HEK293 (cell line): ENCODE data around the gene ZNF25.

Experiments
- BCL6B ChIP-seq: fragments of 450-650 bp; formaldehyde crosslinking; IDR thresholded peaks from 2 replicates; pipeline ENCODE4 v1.5.1; 2017; ENCODE audit warnings: missing biosample characterization, missing genetic modification characterization
- CTCF ChIP-seq: fragments of 450-650 bp; formaldehyde crosslinking; IDR thresholded peaks from 2 replicates; pipeline ENCODE4 v1.5.1; 2016; ENCODE audit warnings: missing biosample characterization, missing genetic modification characterization
- EGR2 ChIP-seq: fragments of 450-650 bp; formaldehyde crosslinking; IDR thresholded peaks from 2 replicates; pipeline ENCODE4 v1.5.1; 2016; ENCODE audit warnings: low read depth, missing biosample characterization, missing genetic modification characterization
- HOXA7 ChIP-seq: sonication (generic); formaldehyde crosslinking; IDR thresholded peaks from 2 replicates; pipeline ENCODE4 v1.8.1; 2022; ENCODE audit warnings: missing genetic modification reagents, borderline replicate concordance
- KLF8 ChIP-seq: fragments of 450-650 bp; formaldehyde crosslinking; IDR thresholded peaks from 2 replicates; pipeline ENCODE4 v1.5.1; 2016; ENCODE audit warnings: missing biosample characterization, missing genetic modification characterization
- MZF1 ChIP-seq: fragments of 450-650 bp; formaldehyde crosslinking; IDR thresholded peaks from 2 replicates; pipeline ENCODE4 v1.5.1; 2017; ENCODE audit warnings: missing biosample characterization, missing genetic modification characterization, borderline replicate concordance
- OVOL3 ChIP-seq: fragments of 450-650 bp; formaldehyde crosslinking; IDR thresholded peaks from 2 replicates; pipeline ENCODE4 v1.5.1; 2016; ENCODE audit warnings: missing biosample characterization, missing genetic modification characterization
- PRDM1 ChIP-seq: fragments of 450-650 bp; formaldehyde crosslinking; IDR thresholded peaks from 2 replicates; pipeline ENCODE4; 2016; ENCODE audit warnings: missing biosample characterization, missing genetic modification characterization
- WT1 ChIP-seq: fragments of 450-650 bp; formaldehyde crosslinking; IDR thresholded peaks from 2 replicates; pipeline ENCODE4 v1.5.1; 2016; ENCODE audit warnings: missing biosample characterization, missing genetic modification characterization
- ZBTB7A ChIP-seq: fragments of 450-650 bp; formaldehyde crosslinking; IDR thresholded peaks from 2 replicates; pipeline ENCODE4 v1.5.1; 2016; ENCODE audit warnings: low read depth, missing biosample characterization, missing genetic modification characterization
- ZBTB8A ChIP-seq: fragments of 450-650 bp; formaldehyde crosslinking; IDR thresholded peaks from 2 replicates; pipeline ENCODE4 v1.5.1; 2016; ENCODE audit warnings: missing biosample characterization, missing genetic modification characterization
- ZFP37 ChIP-seq: fragments of 450-650 bp; formaldehyde crosslinking; IDR thresholded peaks from 2 replicates; pipeline ENCODE4 v1.5.1; 2016; ENCODE audit warnings: missing biosample characterization, missing genetic modification characterization
- ZFP69B ChIP-seq: fragments of 450-650 bp; formaldehyde crosslinking; IDR thresholded peaks from 2 replicates; pipeline ENCODE4 v1.5.1; 2016; ENCODE audit warnings: missing biosample characterization, missing genetic modification characterization
- ZNF132 ChIP-seq: fragments of 450-650 bp; formaldehyde crosslinking; IDR thresholded peaks from 2 replicates; pipeline ENCODE4 v1.5.1; 2017; ENCODE audit warnings: missing biosample characterization, missing genetic modification characterization, borderline replicate concordance
- ZNF146 ChIP-seq: fragments of 450-650 bp; formaldehyde crosslinking; IDR thresholded peaks from 2 replicates; pipeline ENCODE4 v1.5.1; 2016; ENCODE audit warnings: missing biosample characterization, missing genetic modification characterization
- ZNF211 ChIP-seq: fragments of 450-650 bp; formaldehyde crosslinking; IDR thresholded peaks from 2 replicates; pipeline ENCODE4 v1.5.1; 2016; ENCODE audit warnings: low read depth, missing biosample characterization, missing genetic modification characterization
- ZNF24 ChIP-seq: fragments of 450-650 bp; formaldehyde crosslinking; IDR thresholded peaks from 2 replicates; pipeline ENCODE4 v1.5.1; 2016; ENCODE audit warnings: missing biosample characterization, missing genetic modification characterization
- ZNF266 ChIP-seq: fragments of 450-650 bp; formaldehyde crosslinking; IDR thresholded peaks from 2 replicates; pipeline ENCODE4 v1.5.1; 2016; ENCODE audit warnings: missing biosample characterization, missing genetic modification characterization, low read depth
- ZNF280C ChIP-seq: fragments of 450-650 bp; formaldehyde crosslinking; IDR thresholded peaks from 2 replicates; pipeline ENCODE4 v1.5.1; 2016; ENCODE audit warnings: missing biosample characterization, missing genetic modification characterization
- ZNF449 ChIP-seq: fragments of 450-650 bp; formaldehyde crosslinking; IDR thresholded peaks from 2 replicates; pipeline ENCODE4 v1.5.1; 2017; ENCODE audit warnings: missing biosample characterization, mild to moderate bottlenecking, missing genetic modification characterization, moderate library complexity
- ZNF585B ChIP-seq: fragments of 450-650 bp; formaldehyde crosslinking; IDR thresholded peaks from 2 replicates; pipeline ENCODE4 v1.5.1; 2016; ENCODE audit warnings: missing biosample characterization, missing genetic modification characterization
- ZNF623 ChIP-seq: fragments of 450-650 bp; formaldehyde crosslinking; IDR thresholded peaks from 2 replicates; pipeline ENCODE4 v1.5.1; 2016; ENCODE audit warnings: missing biosample characterization, missing genetic modification characterization
- ZNF639 ChIP-seq: fragments of 450-650 bp; formaldehyde crosslinking; IDR thresholded peaks from 2 replicates; pipeline ENCODE4 v1.5.1; 2016; ENCODE audit warnings: missing biosample characterization, missing genetic modification characterization
- ZNF645 ChIP-seq: fragments of 450-650 bp; formaldehyde crosslinking; IDR thresholded peaks from 2 replicates; pipeline ENCODE4; 2016; ENCODE audit warnings: missing biosample characterization, missing genetic modification characterization
- ZNF701 ChIP-seq: fragments of 450-650 bp; formaldehyde crosslinking; IDR thresholded peaks from 2 replicates; pipeline ENCODE4 v1.5.1; 2016; ENCODE audit warnings: missing biosample characterization, missing genetic modification characterization
- TF ChIP-seq, protein P1 (sequence below): fragments of 450-650 bp; IDR thresholded peaks from 2 replicates; pipeline ENCODE4 v1.5.1; 2018; ENCODE audit warnings: missing biosample characterization, missing genetic modification characterization
- TF ChIP-seq, protein P2 (sequence below): fragments of 450-650 bp; formaldehyde crosslinking; IDR thresholded peaks from 2 replicates; pipeline ENCODE4 v1.5.1; 2016; ENCODE audit warnings: missing biosample characterization, missing genetic modification characterization

ZNF25 gene

DNA sequence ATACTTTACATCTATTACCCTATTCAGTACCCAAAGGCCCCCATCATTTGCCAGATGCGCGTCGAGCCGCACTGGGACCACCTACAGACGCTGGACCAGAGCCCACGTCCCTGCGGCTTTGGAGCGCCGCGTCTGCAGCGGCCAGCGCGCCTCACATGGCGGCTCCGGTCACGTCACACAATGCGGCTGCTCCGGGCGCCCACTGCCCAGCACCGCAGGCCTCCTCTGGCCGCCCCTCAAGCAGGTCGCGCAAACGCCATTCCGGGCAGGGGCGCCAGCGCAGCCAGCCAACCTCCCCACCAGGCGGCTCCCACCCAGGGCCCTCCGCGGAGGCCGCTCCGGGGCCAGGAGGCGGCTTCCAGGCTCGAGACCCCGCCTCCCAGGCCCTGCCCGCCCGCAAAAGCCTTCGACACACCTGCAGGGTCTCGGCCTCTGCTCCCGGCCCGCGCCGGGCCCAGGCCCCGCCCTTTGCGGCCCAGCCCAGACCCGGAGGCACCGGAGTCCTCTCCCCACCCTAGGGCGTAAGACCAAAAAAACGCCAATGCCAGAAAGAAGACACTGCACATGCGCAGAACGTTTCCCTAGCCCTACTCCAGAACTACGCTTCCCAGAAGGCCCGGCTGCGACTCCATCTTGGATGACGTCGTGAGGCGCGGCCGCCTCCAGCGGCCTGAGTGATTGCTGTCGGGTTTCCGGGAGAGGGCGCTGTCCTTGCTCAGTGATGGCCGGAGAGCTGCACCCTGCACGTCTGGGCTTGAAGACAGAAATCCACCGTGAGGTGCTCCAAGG lies at the start of gene ZNF25 (continued):
- TF ChIP-seq ZNF132 (no peak), ZNF585B (tag by site-specific recombination) (no peak), KLF8 (peak; percentile 93), ZNF449 (tag by site-specific recombination) (0 out of 2 replicates have a peak, but pooled peaks have one; percentile 17), BCL6B (no peak), ZNF211 (tag by site-specific recombination) (no peak), ZNF266 (tag by site-specific recombination) (no peak), ZFP37 (tag by site-specific recombination) (no peak), ZBTB7A (tag by site-specific recombination) (no peak), CTCF (peak; percentile 58), EGR2 (peak; percentile 55), ZNF639 (tag by site-specific recombination) (no peak), ZNF146 (tag by site-specific recombination) (peak; percentile 11; the same call in 1 of the 2 replicates), MZF1 (tag by site-specific recombination) (no peak), ZNF623 (tag by site-specific recombination) (no peak), ZNF280C (tag by site-specific recombination) (no peak), ZNF645 (no peak), PRDM1 (no peak), ZNF24 (no peak), HOXA7 (CRISPR knock-in tag) (no peak), ZFP69B (tag by site-specific recombination) (0 out of 2 replicates have a peak, but pooled peaks have one; percentile 33), ZBTB8A (tag by site-specific recombination) (peak; percentile 98), ZNF701 (tag by site-specific recombination) (no peak), OVOL3 (tag by site-specific recombination) (no peak; the same call in 1 of the 2 replicates), WT1 (tag by site-specific recombination) (no peak)
- TF ChIP-seq, protein P1, sequence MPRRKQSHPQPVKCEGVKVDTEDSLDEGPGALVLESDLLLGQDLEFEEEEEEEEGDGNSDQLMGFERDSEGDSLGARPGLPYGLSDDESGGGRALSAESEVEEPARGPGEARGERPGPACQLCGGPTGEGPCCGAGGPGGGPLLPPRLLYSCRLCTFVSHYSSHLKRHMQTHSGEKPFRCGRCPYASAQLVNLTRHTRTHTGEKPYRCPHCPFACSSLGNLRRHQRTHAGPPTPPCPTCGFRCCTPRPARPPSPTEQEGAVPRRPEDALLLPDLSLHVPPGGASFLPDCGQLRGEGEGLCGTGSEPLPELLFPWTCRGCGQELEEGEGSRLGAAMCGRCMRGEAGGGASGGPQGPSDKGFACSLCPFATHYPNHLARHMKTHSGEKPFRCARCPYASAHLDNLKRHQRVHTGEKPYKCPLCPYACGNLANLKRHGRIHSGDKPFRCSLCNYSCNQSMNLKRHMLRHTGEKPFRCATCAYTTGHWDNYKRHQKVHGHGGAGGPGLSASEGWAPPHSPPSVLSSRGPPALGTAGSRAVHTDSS = no peak
- TF ChIP-seq, protein P2, sequence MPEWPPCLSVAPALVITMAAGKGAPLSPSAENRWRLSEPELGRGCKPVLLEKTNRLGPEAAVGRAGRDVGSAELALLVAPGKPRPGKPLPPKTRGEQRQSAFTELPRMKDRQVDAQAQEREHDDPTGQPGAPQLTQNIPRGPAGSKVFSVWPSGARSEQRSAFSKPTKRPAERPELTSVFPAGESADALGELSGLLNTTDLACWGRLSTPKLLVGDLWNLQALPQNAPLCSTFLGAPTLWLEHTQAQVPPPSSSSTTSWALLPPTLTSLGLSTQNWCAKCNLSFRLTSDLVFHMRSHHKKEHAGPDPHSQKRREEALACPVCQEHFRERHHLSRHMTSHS (tag by site-specific recombination) = no peak
